HG03558 (cell line): ENCODE results near the gene RBM23.
"Not testable (repeated sequence)": the region's sequence is repeated elsewhere in the genome, so short reads cannot be mapped to it uniquely, and the experiment has no call there.

Experiments used
- ATAC-seq: cut with Tn5 transposase; IDR thresholded peaks from one replicate; pipeline ENCODE4 v1.9.1; 2021; ENCODE audit warnings: moderate number of reproducible peaks; ENCODE audit not compliant: unreplicated experiment; ENCODE audit errors: extremely low read depth

The RBM23 gene

DNA sequence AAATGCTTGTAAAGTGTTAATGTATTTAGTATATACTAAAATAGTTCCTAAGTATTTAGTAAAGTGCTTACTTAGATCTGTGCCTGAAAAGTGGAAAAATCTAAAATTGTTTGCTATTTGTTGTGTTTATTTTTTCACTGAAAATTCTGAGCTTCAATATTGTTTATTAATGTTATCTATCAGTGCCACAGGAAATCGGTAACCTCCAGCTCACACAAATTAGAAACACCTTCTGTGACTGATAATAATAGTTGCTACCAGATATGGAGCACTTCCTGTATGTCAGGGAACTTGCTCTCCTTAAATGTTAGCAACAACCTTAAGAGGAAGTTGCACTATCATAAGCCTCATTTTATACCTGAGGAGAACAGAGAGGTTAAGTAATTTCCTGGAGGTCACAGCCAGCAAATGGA lies 48.1 kb downstream of the RBM23 start:
- ATAC-seq, result no peak

DNA sequence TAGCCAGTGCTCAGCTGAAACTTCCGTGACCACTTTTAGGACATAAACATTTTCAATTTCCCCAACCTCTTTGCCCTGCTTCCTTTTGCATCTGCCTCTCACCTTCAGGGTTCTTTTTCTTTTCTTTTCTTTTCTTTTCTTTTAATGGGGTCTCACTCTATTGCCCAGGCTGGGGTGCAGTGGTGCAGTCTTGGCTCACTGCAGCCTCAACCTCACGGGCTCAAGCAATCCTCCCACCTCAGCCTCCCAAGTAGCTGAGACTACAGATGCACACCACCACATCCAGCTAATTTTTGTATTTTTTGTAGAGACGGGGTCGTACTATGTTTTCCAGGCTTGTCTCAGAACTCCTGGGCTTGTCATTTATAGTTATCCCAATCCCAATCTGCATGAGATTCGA lies 52.1 kb downstream of the RBM23 start:
- no peak for ATAC-seq

DNA sequence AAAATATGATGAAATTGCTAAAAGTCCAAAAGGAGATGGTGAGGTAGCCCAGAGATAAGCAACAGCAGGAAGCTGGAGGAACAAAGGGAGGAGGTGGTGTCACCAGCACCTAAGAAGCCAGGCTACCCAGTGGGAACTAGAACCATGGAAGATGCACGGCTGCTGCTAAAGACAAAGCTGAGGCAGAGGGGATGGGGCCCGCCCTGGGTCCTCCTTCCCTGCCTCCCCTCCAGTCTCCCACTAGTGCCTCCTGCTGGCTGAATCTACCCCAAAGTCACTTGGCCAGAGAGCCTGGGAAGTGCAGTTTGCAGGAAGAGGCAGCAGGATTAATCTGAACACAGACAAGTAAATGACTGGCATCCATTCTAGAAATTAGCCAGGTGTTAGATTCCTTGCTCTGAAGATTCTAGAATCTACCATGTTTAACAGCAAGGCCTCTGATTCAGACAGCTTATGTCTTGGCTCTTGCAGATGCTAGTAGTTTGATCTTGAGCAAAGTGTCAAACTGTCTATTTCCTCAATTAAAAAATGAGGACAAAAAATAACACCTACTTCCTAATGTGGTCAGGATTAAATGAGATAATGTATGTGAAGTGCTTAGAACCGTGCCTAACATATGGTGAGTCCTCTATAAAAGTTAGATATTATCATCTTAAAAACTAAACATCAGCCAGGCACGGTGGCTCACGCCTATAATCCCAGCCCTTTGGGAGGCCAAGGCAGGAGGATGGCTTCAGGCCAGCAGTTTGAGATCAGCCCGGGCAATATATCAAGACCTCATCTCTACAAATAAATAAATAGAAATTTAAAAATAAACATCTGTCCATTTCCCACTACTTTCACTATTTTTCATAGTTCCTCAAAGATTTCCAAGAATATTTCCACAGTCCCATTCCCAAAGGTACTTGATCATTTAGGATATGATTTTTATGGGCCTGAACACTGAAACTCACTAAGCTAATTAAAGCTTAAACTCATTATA lies 53.2 kb downstream of the RBM23 start:
- ATAC-seq, result no peak

DNA sequence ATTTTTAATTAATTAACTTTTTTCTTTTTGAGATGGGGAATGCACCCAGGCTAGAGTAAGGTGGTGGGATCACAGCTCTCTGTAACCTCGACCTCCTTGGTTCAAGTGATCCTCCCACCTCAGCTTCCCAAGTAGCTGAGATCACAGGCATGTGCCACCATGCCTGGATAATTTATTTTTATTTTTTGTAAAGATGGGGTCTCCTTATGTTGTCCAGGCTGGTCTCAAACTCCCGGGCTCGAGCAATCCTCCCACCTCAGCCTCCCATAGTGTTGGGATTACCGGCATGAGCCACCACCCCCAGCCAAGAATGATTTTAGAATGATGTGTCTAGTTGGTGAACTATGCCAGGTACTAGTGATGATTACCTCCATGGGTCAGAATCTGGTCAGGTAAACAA lies 54.0 kb downstream of the RBM23 start:
- no peak for ATAC-seq

DNA sequence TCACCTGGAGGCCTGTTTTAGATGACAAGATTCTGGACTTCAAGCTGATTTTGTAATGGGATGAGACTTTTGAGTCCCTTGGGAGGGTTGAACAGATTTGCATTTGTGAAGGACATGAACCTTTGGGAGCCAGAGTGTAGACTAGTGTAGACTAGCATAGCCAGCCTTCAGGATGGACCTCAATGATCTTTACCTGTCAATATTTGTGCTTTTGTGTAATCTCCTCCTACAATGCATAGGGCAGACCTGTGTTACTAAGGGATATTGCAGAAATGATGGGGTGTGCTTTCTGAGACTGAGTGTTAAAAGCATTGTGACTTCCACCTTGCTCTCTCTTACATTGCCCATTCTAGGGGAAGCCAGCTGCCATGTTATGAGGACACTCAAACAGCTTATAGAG lies 57.3 kb downstream of the RBM23 start:
- no peak for ATAC-seq

DNA sequence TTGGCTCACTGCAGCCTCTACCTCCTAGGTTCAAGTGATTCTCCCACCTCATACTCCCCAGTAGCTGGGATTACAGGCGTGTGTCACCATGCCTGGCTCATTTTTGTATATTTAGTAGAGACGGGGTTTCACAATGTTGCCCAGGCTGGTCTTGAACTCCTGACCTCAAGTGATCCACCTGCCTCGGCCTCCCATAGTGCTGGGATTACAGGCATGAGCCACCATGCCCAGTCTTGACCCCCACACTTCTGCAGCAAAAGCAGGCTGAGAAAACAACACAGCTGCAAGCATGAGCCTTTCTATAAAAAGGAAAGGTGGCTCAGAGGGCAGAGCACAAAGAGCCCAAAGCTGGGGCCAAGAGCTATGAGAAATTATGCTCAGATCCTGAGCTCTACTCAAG lies 58.6 kb downstream of the RBM23 start:
- not testable (repeated sequence) for ATAC-seq

DNA sequence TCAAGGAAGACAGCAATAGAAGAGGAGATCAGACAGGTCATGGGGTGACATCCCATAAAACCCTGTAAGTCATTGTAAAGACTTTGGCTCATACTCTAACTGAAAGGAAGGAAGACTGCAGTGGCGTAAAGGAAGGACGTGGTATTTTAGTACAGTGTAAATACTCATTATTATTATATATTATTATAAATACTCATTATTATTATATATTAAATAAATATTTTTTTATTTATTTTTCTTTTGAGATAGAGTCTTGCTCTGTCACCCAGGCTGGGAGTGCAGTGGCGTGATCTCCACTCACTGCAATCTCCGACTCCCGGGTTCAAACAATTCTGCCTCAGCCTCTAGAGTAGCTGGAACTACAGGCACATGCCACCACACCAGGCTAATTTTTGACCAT lies 62.5 kb downstream of the RBM23 start:
- no peak for ATAC-seq

DNA sequence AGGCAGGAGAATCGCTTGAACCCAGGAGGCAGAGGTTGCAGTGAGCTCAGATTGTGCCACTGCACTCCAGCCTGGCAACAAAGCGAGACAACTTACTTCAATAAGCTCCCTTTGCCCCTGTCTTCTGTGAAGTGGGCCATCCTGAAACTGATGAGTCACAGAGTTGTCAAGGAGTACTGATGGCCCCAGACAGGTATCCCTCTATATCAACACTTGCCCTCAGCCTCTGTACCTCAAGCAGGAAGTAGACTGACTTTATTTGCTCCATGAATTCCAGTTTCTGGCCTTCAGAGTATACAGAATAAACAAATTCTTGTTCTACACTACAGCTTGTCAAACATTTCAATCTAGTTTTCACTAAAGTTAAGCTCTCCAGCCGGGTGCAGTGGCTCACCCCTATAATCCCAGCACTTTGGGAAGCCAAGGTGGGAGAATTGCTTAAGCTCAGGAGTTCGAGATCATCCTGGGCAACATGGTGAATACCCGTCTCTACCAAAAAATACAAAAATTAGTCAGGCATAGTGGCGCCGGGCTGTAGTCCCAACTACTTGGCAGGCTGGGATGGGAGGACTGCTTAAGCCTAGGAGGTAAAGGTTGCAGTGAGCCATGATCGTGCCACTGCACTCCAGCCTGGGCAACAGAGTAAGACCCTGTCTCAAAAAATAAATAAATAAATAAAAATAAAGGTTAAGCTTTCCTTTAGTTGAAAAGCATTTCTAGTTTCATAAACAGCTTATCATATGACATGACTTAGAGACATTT lies 63.8 kb downstream of the RBM23 start:
- no peak for ATAC-seq

DNA sequence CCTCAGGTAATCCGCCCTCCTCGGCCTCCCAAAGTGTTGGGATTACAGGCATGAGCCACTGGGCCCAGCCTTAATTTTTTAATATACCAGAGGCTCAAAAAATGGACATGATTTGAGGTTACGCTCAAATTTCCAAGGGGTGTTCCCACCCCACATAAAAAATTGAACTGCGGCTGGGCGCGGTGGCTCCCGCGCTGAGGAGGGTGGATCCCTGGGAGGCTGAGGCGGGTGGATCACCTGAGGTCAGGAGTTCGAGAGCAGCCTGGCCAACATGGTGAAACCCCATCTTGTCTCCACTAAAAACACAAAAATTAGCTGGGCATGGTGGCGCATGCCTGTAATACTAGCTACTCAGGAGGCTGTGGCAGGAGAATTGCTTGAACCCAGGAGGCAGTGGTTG lies 64.7 kb downstream of the RBM23 start:
- ATAC-seq, result not testable (repeated sequence)

DNA sequence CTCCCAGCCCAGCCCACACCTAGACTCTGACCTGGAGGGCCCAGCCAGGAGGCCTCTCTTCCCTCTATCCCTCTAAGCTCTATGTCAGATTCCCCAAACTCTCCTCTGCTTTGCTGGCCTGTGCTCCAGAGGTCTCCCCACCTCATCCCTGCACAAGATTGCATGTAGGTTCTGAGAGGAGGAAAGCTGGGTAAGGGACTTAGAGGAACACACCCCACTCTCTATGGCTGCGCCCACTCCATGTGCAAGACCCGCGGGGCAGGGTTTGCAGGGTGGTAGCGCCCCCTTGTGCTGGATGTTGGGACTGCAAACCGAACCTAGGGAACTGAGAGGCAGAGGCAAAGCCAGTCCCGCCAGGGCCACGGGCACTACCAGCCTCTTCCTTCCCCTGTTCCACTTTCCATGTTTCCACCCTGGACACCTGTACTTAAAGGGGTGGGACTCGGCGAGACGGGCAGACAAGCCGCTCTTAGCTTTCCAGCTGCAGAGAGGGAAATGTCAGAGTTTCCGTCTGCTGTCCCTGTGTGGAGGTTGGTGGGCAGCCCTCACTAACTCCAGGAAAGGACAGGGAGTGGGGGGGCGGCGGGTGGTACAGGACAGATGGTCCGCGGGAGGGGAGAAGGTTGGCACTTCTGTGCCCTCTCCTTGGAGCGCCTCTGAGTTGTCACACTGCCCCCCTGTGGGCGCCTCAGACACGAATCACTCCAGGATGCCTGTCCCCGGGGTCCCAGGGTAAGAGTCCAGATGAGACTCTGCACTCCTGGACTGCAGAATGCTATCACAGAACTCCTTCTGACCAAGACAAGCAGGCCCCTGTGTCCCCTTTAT lies 65.8 kb downstream of the RBM23 start:
- ATAC-seq, result no peak

DNA sequence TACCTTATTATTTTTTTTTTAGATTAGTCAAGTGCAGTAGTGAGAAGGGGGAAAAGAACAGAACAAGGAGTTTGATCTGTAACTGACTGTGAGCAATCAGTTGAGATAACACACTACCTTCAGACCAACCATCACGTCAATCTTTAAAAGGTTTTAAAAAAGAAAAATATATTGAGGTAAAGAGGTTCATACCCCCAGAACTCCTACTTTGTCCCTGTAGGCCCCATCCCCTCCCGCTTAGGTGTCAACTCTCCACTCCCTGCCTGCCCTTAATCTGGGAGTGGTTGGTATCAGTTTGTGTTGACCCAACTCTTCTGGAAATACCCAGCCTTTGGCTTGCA lies 66.4 kb downstream of the RBM23 start:
- ATAC-seq, result no peak

DNA sequence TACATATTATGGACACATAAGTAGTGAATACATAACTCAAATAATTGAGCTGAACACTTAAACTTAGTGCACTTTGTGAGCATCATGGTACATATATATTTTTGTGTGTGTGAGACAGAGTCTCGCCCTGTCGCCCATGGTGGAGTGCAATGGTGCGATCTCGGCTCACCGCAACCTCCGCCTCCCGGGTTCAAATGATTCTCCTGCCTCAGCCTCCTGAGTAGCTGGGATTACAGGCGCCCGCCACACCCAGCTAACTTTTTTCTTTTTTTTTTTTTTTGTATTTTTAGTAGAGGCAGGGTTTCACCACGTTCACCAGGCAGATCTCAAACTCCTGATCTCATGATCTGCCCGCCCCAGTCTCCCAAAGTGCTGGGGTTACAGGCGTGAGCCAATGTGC lies 66.8 kb downstream of the RBM23 start:
- ATAC-seq, result not testable (repeated sequence)

DNA sequence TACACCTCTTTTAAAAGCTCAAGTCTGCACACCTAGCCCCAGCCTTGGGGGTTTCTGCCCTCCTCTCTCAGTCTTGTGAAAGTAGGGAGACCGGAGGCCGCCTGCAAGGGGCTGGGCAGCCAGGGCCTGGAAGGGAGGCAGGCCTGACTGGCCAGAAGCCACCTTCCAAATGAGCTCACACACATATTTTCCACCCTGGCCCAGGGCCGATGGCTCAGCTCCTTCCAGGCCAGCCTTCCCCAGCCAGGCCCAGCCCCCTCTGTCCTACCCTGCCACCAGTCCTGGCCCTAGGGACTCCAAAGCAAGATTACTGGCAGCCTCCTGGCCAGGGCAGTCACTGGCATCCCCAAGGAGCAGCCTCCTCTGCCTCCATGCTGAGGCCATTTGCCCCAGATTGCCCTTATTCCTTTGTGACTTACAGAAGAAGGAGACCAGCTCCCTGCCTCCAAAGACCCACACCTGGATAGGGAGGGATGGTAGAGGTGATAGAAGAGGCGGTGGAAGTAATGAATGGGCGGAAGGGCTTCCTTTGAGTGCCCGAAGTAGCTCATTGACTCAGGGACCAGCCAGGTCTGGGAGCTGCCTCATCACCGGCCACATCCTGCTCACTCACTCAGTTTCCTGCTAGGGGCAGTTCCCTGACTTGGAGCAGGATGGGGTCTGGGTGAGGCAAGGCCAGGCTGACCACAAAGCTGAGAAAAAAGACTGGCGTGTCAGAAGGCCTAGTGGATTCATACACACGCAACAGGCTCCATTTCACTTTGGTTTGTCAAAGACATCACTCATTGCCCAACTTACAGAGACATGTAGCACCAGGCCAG lies 67.8 kb downstream of the RBM23 start:
- no peak for ATAC-seq

DNA sequence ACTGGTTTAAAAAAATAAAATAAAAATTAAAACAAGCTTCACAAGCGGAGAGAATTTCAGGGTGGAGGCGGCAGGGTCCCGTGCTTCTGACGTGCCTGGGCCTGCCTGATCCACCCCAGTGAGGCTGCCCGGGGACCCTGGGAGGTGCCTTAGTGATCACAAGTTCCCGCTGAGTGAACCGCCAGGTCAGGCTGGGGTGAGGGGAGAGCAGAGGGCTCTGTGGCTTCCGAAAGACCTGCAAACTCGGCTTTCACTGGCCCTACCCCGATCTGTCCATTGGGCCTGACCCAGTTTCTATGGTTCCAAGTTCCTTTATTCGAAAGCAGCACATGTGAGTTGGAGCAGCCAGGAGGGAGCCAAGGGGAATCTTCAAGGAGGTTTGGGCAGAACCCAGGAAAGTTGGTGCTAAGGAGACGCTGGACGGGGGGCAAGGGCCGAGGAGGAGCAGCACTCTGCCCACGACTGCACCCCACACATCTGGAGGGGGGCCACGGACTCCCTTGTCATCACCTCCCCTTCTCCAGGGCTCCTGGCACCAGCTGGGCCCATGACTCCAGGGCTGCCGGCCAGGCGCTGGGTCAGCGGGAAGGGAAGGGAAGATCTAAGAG lies 69.6 kb downstream of the RBM23 start:
- ATAC-seq, result no peak

DNA sequence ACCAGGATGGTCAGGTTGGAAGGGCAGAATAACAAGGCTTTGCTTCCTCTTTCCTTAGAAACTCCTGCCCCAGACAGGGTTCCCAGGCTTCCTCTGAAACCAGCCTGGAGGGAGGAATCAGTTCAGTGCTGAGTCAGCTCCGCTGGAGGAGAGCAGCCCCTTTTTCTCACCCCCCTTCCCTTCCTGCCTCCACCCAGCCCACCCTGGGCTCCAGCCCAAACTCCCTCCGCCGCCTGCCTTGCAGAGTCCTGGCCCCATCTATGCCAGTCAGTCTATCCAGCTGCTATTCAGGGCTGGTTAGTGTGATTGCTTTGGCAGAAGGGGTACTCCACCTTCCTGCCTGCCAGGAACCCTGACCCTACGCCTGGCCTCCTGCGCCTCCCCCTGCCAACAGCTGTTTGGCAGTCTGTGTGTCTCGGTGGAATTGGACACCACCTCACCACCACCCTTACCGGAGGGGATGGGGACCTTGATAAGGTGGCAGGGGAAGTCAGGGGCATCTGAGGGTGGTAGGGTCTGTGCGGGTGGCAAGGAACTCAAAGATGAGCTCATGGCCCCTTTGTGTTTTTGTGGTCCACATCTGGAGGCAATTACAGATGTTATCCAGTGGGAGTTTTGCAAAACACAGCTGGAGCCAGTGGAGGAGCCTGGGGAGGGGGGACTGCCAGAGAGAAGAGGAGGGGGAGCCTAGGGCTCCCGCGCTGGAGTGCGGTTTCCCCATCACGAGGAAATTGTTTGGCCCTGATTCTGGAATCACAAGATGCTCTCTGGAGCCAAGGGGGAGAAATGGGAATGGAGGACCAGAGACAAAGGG lies 70.4 kb downstream of the RBM23 start:
- ATAC-seq, result no peak

DNA sequence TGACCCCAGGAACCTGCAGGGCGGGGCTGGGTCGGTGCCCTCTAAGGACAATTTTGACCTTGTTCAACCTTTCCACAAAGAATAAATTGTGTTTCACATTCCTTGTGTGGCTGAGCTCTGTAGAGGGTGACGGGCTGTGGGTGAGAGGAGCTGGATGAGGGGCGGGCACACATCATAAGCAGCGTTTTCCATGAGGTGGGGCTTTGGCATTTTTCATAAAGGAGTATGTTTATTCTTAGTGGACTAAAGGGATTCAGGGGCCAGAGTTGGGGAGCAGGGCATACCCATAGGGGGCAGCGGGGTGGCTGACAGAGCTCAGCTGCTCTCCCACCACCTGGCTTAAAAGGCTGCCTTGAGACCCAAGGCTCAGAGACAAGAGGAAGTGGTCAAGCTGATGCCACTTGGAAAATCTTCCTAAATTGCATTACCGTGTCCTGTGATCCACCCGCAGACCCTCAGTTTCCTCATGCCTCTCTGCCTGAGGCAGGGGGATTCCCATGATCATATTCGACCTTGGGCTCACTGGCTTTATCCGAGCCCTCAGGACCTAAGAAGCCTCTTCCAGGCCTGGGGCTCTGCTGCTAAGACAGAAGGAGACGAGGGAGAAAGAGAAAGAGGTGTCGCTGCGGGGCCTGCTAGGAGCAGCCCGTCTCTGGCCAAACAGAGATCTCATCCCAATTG lies 71.1 kb downstream of the RBM23 start:
- ATAC-seq, result no peak

DNA sequence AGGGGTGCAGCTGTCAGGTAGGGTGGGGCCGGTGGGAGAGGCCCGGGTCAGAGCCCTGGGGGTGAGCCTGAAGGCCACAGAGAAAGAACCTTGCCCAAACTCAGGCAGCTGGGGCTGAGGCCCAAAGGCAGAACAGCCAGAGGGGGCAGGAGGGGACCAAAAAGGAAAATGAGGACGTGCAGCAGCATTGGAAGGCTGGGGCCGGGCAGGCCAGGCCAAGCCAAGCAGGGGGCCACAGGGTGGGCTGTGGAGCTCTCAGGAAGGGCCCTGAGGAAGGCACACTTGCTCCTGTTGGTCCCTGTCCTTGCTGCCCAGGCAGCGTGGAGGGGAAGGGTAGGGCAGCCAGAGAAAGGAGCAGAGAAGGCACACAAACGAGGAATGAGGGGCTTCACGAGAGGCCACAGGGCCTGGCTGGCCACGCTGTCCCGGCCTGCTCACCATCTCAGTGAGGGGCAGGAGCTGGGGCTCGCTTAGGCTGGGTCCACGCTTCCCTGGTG lies 72.1 kb downstream of the RBM23 start:
- no peak for ATAC-seq
